Glomerular visceral epithelial cell (primary cell): ENCODE data around the gene MOGAT1.
"Not testable (repeated sequence)": the region's sequence is repeated elsewhere in the genome, so short reads cannot be mapped to it uniquely, and the experiment has no call there.

Experiments used
- DNase-seq: peaks from one replicate; pipeline ENCODE4 v3.0.0-alpha.2; 2016; ENCODE audit errors: extremely low spot score

Gene MOGAT1

GRCh38 chr2:222670191-222671038, 1.0 kb upstream of the MOGAT1 start:
- no peak for DNase-seq

- no peak for DNase-seq
Measured at GRCh38 chr2:222672068-222672401, 577 bp downstream of the MOGAT1 start.

DNA sequence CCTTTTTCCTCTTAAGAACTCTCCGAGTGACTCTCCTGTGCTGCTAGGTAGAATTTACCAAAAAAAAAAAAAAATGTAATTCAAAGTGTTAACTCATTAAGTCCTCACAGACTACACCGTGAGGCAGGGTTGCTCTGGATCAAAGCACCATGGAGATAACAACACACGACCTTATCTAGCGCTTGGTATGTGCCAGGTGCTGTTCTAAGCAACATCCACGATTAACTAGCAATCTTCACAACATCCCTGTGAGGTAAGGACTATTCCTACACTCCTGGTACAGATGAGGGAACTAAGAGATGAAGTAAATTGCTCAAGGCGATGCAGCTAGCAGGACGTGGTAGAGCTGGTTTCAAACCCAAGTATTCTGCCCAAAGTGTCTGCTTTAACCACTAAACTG, 1.8 kb downstream of the MOGAT1 start:
- no peak for DNase-seq

- no peak for DNase-seq
Measured at GRCh38 chr2:222673883-222674282, 2.4 kb downstream of the MOGAT1 start.

- DNase-seq, result no peak
Measured at GRCh38 chr2:222677981-222678380, 6.5 kb downstream of the MOGAT1 start.

DNA sequence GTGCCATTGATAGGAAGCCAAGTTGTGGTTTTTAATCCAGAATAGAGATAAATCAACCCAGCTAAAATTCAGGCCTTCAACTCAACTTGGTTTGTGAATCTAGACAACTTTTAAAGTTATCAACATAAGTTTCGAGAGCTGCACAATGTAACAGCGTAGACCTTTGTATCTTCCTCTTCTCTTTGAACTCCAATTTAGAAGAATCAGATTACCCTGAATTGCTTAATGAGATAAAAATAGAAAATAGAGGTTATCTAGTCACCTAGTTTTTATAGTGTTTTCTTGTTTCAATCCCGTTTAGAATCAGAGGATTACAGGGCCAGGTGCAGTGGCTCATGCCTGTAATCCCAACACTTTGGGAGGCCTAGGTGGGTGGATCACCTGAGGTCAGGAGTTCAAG, 12.3 kb downstream of the MOGAT1 start:
- DNase-seq, result no peak

- no peak for DNase-seq
Measured at GRCh38 chr2:222686086-222686750, 14.8 kb downstream of the MOGAT1 start.

DNA sequence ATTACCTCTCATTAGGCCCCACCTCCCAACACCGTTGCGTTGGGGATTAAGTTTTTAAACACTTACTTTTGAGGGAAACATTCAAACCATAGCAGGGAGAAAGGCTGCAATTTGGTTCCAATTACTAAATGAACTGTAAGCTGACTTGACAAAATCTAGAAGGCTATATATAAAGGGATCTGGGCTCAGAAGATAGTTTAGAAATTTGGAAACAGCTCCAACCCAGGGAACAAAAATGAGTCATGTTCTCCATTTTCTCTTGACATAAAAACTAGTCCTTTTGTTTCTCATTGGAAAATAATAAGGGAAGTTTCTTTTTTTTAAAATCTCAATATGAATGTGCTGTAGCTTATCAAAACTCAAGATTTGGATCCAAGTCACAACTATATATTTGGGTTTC, 17.5 kb downstream of the MOGAT1 start:
- no peak for DNase-seq

DNA sequence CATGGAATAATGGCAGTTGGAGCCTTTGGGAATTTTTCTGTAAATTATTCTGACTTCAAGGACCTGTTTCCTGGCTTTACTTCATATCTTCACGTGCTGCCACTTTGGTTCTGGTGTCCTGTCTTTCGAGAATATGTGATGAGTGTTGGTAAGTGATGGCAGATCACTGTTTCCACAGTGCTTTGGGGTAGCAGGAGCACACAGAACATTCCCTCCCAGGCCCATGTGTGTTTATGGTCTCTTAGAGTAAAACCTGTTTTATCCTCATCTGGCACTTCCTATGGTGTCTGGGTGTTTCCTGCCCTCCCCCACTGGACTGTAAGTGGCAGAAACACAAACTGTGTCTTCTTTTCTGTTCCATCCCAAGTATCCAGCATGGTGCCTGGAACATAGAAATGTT, 17.9 kb downstream of the MOGAT1 start:
- no peak for DNase-seq

- DNase-seq, result peak; percentile 77
Measured at GRCh38 chr2:222690564-222691200, 19.2 kb downstream of the MOGAT1 start.

DNA sequence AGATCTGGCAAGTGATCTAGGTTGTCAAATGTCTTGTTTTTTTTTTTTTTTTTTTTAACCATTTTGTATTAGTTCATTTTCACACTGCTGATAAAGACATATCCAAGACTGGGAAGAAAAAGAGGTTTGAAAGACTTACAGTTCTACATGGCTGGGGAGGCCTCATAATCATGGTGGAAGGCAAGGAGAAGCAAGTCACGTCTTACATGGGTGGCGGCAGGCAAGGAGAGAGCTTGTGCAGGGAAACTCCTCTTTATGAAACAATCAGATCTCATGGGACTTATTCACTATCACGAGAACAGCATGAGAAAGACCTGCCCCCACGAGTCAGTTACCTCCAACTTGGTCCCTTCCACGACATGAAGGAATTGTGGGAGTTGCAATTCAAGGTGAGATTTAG, 22.0 kb downstream of the MOGAT1 start:
- DNase-seq, result not testable (repeated sequence)

DNA sequence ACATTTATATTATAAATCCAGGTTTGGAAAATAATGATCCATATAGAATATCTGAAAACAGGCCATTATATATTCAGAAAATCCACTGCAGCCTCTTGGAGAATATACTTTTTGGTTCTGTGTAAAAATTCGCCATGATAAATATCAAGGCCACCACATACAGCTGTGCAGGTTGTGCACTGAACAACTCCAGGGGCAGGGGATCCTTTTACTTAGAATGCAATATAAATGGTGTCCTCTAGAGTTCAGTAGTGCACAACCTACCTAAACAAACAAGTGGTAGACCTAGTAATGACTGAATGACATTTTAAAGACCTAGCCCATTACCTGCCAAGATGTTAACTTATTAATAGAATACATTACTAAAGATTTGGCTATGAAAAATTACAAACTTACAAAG, 22.4 kb downstream of the MOGAT1 start:
- peak; percentile 32 for DNase-seq

GRCh38 chr2:222698276-222698675, 26.8 kb downstream of the MOGAT1 start:
- no peak for DNase-seq

DNA sequence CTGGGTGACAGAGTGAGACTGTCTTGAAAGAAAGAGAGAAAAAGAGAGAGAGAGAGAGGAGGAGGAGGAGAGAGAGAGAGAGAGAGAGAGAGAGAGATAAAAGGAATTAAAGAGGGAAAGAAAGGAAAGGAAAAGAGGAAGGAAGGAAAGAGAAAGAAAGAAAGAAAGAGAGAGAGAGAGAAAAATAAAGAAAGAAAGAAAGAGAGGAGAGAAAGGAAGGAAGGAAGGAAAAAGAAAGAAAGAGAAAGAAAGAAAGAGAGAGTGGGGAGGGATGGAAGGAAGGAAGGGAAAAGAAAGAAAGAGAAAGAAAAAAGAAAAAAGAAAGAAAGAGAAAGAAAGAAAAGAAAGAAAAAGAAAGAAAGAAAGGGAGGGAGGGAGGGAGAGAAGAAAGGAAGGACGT, 29.8 kb downstream of the MOGAT1 start:
- no peak for DNase-seq

DNA sequence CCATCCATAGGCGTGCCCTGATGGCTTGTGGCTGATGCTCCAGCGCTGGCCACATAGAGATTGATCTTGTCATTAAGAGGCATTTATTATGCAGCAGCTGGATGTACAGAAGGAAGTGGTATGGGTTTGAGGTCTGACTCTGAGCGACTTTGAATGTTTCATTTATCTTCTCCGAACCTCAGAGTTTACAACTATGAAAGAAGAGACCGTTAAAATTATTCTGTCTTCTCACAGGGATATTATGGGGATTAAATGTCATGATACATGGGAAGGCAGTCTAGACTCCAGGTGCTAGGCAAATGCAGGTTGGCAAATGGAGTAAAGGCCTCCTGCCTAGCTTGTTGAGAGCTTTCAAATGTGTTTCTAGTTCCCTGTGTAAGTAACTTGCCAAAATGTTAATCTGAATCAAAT, 30.3 kb downstream of the MOGAT1 start:
- no peak for DNase-seq

- no peak for DNase-seq
Measured at GRCh38 chr2:222703091-222703490, 31.6 kb downstream of the MOGAT1 start.

- no peak for DNase-seq
Measured at GRCh38 chr2:222703886-222704285, 32.4 kb downstream of the MOGAT1 start.

DNA sequence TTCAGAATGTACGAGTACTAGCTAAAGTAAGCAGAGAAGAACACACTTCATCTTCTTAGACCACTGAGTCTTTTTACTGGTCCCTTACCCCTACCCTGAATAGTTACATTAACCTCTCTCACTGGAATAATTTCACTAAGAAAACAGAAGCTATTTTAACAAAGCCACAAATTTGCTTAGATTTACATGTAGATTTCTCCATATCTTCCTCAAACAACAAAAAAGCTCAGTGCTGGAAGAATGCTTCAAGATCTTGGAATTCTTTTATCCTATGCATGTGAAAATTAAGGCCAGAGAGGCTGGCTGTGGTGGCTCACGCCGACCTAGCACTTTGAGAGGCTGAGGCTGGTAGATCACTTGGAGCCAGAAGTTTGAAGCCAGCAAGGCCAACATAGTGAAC, 35.2 kb downstream of the MOGAT1 start:
- DNase-seq, result no peak

GRCh38 chr2:222707102-222707688, 35.7 kb downstream of the MOGAT1 start:
- DNase-seq, result peak; percentile 4

- DNase-seq, result peak; percentile 27
Measured at GRCh38 chr2:222707689-222708273, 36.3 kb downstream of the MOGAT1 start.

DNA sequence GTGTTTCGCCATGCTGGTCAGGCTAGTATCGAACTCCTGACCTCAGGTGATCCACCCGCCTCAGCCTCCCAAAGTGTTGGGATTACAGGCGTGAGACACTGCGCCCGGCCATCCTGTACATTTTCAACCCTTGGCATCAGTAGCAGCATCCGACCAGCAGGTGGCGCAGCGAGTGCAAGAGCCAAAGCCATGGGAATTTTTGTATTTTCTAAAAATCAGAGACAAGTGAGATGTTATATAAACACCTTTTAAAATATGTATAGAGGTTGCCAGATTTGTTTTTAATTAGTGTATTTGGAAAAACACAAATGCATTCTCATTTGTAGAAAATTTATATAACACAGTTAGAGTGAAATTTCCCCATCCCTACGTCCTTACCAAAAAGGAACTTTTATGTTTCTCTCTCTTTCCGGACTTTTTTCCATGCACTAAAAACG, 36.8 kb downstream of the MOGAT1 start:
- peak; percentile 80 for DNase-seq
